ENCODE measurements around the gene TBC1D14. TPM values are rescaled to one million over a fixed set of nuclear protein-coding genes. Genes with fewer than 3 reads are reported as not detected.
A peak's percentile ranks its signal among the peaks of the same experiment; 100 is the strongest.

Gene TBC1D14
- total and polyA plus RNA-seq, 10 donors = 13.7 to 114 (median 68.4) TPM

GRCh38 chr4:6894528-6895498 is 14.8 kb upstream of the TBC1D14 start:
- 89 to 93% (median 91%) methylated on average over 25 to 29 of the region's 29 CpGs for WGBS, 5 donors
- intact Hi-C loops (cut with DNase I; ENCODE audit: low total_unique reads) = no loop called here
- Histone ChIP-seq H3K27me3 (replicated peaks in 1 of 7) (no peaks in the 10 kb centered on the region), H3K4me3 (no peak overlapping the region), H3K27ac (peak overlapping the region in 2 of 8 donors; percentile 83 to 87), H3K36me3 (no peaks in the 10 kb centered on the region), H3K9me3 (peaks cover 0 to 14% (median 9%) of the 10 kb centered on the region in 8 donors), H3K4me1 (peaks cover 13 to 59% (median 38%) of the 10 kb centered on the region in 6 donors)
- TF ChIP-seq POLR2AphosphoS5 (IDR thresholded peaks at IDR 0.05) (no peak), POLR2A (IDR thresholded peaks at IDR 0.05) (no peak)
- TF ChIP-seq, protein P1, sequence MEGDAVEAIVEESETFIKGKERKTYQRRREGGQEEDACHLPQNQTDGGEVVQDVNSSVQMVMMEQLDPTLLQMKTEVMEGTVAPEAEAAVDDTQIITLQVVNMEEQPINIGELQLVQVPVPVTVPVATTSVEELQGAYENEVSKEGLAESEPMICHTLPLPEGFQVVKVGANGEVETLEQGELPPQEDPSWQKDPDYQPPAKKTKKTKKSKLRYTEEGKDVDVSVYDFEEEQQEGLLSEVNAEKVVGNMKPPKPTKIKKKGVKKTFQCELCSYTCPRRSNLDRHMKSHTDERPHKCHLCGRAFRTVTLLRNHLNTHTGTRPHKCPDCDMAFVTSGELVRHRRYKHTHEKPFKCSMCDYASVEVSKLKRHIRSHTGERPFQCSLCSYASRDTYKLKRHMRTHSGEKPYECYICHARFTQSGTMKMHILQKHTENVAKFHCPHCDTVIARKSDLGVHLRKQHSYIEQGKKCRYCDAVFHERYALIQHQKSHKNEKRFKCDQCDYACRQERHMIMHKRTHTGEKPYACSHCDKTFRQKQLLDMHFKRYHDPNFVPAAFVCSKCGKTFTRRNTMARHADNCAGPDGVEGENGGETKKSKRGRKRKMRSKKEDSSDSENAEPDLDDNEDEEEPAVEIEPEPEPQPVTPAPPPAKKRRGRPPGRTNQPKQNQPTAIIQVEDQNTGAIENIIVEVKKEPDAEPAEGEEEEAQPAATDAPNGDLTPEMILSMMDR (IDR thresholded peaks at IDR 0.05 in 8 of 11, conservative IDR thresholded peaks at IDR 0.05 in 3 of 11) = no peak
- peak; percentile 71 for DNase-seq

DNA sequence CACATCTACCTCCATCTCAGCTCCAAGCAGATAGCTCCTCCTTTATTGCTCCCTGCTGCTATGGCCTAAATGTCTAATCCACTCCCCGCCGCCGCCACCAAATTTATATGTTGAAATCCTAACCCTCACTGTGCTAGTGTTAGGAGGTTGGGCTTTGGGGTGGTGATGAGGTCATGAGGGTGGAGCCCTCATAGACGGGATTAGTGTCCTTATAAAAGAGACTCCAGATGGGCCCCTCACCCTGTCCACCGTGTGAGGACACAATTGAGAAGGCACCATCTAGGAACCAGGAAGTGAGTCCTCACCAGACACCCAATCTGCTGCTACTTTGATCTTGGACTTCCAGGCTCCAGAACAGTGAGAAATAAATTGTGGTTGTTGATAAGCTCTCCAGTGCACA is 13.6 kb upstream of the TBC1D14 start:
- no peak for TF ChIP-seq POLR2AphosphoS5 (IDR thresholded peaks at IDR 0.05)
- TF ChIP-seq, protein P1 (IDR thresholded peaks at IDR 0.05 in 8 of 11, conservative IDR thresholded peaks at IDR 0.05 in 3 of 11) = no peak
- TF ChIP-seq POLR2A (IDR thresholded peaks at IDR 0.05) = no peak
- H3K9me3 ChIP-seq = peaks cover 0 to 2% (median under 1%) of the 10 kb centered on the region in 8 donors
- H3K27me3 ChIP-seq (replicated peaks in 1 of 7) = no peaks in the 10 kb centered on the region
- DNase-seq = no peak
- H3K27ac ChIP-seq = no peak overlapping the region
- H3K4me1 ChIP-seq = peaks cover 13 to 60% (median 41%) of the 10 kb centered on the region in 6 donors
- H3K4me3 ChIP-seq = no peak overlapping the region
- intact Hi-C loops (cut with DNase I; ENCODE audit: low total_unique reads) = no loop called here
- no peaks in the 10 kb centered on the region for H3K36me3 ChIP-seq
- 82 to 96% (median 84%) methylated on average over 3 to 5 of the region's 5 CpGs; no CpG with 5 or more reads in 1 of the 5 donors for WGBS, 5 donors

DNA sequence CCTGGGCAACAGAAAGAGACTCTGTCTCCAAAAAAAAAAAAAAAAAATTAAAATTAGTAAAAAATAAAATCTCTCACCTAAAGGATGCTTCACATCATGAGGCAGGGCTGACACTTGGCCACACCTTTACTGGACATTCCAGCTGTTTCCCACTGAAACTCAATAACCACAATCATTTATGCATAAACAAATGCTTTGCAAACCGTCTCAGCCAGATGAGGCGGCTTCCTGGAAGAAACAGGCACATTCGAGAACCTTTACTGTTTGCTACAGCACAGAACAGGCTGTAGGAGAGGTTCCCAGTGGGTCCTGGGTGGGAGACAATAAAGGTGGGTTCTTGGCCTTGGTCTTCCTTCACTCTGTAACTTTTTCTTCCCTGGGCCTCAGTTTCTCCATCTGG is 10.9 kb upstream of the TBC1D14 start:
- no peaks in the 10 kb centered on the region for H3K36me3 ChIP-seq
- TF ChIP-seq POLR2AphosphoS5 (IDR thresholded peaks at IDR 0.05) = no peak
- TF ChIP-seq POLR2A (IDR thresholded peaks at IDR 0.05) = no peak
- TF ChIP-seq, protein P1 (IDR thresholded peaks at IDR 0.05 in 8 of 11, conservative IDR thresholded peaks at IDR 0.05 in 3 of 11) = no peak
- intact Hi-C loops (cut with DNase I; ENCODE audit: low total_unique reads) = no loop called here
- no peaks in the 10 kb centered on the region for H3K9me3 ChIP-seq
- 52 to 71% (median 65%) methylated on average over 3 of the region's 3 CpGs for WGBS, 5 donors
- H3K4me3 ChIP-seq = no peak overlapping the region
- no peaks in the 10 kb centered on the region for H3K27me3 ChIP-seq (replicated peaks in 1 of 7)
- DNase-seq = peak; percentile 18
- peak overlapping the region; percentile 35 to 80 (median 62) for H3K27ac ChIP-seq
- peaks cover 0 to 32% (median 16%) of the 10 kb centered on the region in 6 donors for H3K4me1 ChIP-seq

Measured in spleen (tissue), 11 donors.